Measurements from ENCODE around the gene KRTAP5-3. TPM values are rescaled to one million over a fixed set of nuclear protein-coding genes. Genes with fewer than 3 reads are reported as not detected.
"Not testable (repeated sequence)": the region's sequence is repeated elsewhere in the genome, so short reads cannot be mapped to it uniquely, and the experiment has no call there.

KRTAP5-3 gene, protein sequence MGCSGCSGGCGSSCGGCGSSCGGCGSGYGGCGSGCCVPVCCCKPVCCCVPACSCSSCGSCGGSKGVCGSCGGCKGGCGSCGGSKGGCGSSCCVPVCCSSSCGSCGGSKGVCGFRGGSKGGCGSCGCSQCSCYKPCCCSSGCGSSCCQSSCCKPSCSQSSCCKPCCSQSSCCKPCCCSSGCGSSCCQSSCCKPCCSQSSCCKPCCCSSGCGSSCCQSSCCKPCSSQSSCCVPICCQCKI
- not detected for polyA plus RNA-seq (2013, experiment 1 of 2; ENCODE audit: insufficient read length)
- polyA plus RNA-seq (2013, experiment 2 of 2; ENCODE audit: insufficient read length), result not detected

DNA sequence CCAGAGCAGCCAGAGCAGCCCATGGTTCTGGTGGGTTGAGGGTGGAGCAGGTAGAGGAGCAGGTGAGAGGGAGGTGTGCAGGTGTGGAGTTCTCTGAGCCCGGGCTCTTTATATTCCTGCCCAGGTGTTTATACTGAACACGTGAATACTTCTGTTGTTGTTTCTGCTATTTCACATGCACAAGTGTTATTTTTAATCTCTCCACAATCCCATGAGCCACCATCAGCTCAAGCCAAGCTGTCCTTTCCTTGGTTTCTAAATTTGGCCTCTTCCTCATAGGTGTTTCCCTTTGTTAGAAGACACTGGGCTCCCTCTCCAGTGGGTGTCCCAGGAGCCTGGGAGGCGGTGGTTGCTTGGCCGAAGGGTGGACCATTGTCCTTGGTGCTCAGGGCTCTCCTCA, at the start of gene KRTAP5-3:
TSS of gene KRTAP5-3 (minus strand) at position 101 of the 400 bp plus-strand sequence. CDS start at position 23, 78 bp downstream.
- no peak for DNase-seq

DNA sequence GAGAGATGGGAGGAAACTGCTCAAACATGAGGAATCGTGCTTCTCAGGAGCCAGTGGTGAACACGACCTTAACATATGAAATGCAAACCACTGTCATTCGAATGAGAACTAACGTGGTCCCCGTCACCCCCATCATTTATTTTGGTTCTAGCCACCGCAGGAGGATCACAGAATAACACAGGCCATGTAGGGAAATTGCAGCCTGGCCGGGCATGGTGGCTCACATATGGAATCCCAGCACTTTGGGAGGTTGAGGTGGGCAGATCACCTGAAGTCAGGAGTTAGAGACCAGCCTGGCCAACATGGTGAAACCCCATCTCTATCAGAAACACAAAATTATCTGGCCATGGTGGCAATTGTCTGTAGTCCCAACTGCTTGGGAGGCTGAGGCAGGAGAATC, 48.4 kb upstream of the KRTAP5-3 start:
- no peak for DNase-seq

DNA sequence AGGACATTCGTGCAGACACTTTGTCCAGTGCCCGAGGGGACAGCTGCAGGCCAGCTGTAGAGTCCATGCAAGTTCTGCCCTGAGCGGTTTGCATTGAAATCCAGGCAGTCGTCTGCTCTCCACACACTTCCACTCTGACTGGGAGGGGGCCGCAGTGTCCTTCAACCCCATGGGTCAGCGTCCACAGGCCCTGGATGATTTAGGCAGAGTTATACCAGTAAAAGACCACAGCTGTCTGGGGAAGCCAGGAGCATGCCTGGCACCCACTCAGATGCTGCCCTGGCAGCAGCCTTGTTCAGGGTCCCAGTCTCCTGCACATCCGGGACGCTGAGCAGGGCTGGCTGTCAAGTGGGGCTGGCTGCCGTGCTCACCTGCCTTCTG, 47.8 kb upstream of the KRTAP5-3 start:
- no peak for DNase-seq

DNA sequence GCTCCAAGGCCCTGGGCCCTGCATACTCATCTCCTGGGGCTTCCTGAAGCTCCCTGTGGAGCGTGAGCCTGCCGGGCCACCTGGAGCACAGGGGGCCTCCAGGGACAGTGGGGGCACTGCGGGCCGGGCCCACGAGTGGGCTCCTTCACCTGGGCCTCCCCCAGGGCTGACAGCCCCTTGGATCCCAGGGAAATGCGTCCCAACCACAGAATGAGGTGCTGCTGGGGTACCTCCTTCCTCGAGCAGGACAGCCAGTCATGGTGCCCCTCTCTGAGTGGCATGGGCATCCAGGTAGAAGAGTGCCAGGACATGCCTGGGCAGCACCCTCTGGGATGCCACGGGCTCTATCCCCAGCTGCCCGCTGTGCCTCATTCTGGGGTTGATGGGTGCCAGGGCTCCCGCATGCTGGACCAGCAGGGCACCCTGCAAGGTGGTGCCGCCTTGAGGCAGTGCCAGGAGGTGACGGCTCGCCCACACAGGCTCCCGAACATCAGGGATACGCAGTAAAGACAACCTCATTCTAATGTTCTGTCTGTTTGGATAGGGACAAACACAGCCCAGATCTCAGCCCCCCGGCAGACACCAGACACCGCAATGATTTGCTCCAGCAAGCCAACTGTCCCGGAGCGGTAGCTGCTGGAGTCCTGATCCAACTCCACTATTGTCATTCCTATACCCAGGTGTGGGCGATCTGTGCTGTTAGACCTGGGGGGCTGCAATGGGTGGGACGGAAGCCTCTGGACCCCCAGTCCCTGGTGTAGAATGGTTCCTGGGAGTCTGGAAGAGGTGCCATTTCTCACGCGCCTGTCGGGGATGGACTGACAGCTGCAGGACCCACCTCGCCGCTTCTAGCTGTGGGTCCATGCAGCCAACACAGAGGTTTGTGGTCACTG, 47.2 kb upstream of the KRTAP5-3 start:
- no peak for DNase-seq

DNA sequence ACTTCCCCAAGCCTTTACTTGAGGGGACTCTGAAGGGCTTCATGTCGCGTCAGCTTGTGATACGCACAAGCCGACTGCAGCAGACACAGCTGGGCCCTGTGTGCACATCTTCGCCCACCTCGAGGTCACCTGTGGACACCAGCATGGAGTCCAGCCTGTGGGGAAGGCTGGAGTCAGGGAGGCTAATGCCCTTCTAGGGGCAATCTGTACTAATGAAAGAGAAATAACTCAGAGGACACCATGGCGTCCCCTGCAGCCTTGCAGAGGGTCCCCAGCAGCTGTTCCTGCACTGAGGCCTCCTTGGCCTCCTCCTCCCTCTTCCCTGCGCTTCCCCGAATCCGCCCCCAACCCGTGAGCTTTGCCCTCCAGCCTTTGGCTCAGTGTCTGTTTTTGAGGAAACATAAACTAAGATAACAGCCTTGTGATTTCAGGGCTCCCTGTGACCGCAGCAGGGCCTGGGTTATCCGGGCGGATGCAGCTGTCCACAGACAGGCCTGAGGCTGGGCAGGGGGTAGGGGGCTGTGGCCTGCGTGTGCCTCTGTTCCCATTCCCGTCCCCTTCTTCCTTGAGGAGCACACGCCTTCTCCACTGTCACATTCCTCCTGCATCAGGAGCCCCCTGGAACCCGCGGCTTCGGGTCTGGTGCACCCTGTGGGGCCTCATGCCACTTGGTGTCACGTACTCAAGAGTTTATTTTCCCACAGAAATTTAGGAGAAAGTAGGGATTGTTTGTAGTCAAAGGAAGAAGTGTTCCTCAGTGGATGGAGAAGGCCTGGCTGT, 46.3 kb upstream of the KRTAP5-3 start:
- DNase-seq, result no peak

DNA sequence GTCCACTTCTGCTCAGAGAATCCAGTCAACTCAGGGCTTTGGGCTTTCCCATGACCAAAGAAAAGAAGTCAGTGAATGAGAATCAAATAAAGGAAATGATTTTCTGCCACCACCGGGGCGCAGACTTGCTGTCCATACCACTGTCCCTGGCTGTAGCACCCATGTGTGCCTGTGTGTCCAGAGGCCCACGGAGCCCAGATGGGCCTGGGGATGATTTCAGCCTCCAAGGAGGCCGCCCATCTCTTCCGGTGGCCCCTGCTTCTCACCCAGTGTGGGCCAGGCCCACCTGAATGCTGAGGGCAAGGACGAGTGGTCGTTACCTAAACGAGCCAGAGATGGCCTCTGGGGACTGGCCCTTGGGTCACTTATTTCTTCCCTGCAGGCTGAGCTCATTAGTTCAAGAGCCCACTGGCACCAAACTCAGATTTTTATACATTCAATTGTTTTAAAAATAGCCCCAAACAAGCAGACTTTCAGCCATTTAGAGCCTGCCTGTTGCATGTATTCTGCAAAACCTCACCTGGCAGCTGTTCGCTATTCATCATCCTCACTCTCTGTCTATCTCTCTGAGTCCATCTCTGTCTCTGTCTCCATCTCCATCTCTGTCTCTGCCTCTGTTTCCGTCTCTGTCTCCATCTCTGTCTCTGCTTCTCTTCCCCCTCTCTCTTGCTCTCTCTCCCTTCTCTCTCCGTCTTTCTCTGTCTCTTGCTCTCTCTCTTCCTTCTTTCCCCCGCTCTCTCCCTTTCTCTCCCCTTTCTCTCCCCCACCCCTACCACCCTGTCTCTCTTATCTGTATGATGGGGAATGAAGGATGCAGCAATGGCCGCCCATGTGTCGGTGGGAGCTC, 45.5 kb upstream of the KRTAP5-3 start:
- DNase-seq, result no peak

DNA sequence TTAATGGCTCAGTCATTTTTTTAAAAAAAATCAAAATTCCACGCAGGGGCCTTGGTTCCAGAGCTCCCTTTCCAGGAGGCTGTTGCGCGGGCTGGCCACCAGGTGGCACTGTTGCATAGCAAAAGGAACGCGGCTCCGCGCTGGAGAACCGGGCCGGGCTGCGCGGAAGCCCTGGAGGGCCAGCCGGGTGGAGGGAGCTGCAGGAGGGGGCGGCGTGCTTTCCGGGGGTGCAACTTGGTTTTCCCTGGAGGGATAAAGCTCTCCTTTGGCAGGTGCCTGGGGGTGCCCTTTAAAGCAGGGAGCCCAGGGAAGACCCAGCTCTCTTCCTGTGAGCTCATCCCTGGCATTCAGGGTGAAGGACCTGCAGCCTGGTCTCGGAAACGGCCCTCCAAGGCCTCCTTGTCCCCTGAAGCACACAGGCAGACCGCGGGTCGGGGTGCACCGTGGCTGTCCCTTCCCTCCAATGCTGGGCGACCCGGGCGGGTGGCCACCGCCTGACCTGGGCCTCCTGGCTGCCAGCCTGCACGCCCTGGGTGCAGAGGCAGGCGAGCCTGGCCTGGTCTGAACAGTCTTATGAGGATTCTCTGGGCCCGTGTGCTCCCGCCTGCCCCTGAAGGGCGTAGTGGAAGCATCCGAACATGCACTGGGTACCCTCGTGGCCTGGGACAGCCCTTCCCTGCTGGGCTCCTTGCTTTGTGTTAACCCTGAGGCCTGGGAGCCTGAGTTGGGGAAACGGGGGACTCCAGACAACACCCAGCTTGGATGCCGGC, 44.7 kb upstream of the KRTAP5-3 start:
- peak; percentile 39 for DNase-seq

DNA sequence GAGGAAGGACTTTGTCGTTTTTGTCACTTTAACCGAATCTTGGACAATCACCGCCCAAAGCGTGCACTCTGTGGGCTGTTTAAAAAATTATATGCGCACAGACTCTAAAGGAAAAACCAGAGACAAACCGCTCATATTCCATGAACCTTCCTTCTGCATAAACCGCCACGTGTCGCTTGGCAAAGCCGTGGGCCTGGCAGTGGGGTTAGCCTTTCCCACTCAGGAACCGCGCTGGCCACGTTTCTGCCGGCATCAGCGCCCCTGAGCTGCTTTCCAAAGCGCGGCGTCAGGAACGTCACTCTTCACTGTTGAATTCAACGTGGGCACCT, 44.1 kb upstream of the KRTAP5-3 start:
- DNase-seq, result no peak

DNA sequence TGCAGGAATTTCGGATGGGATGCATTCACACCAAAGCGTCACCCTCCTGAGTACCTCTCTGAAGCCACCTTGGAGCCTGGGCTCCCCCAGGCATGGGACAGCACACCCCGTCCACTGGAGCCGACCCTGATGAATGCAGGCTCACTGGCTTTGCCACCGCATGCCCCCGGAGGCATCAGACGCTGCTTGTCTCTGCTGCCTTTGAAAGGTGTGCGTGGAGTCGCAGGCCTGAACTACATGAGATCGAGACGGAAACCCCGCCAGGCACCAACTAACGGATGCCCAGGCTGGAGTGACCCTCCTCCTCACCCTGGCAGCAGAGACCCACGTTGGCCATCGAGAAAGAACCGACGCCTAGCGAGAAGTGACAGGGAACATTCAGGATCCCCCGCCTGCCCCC, 43.8 kb upstream of the KRTAP5-3 start:
- no peak for DNase-seq

DNA sequence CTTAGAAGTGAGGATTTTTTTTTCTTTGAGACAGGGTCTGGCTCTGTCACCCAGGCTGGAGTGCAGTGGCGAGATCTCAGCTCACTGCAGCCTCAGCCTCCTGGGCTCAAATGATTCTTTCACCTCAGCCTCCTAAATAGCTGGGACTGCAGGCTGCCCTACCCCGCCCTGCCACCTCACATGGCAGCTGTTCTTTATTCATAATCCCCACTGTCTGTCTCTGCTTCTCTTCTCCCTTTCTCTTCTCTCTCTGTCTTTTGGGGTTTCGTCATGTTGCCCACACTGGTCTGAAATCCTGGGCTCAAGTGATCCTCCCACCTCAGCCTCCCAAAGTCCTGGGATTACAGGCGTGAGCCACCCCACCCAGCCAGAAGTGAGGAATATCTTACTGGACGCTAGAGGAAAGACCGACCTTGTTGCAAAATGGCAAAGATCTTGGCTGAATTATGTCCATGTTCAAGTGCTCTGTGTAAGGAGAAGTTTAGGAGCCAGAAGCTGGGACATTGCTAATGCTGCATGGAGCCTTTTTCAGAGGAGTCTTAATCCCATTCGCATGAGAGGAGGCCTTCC, 43.2 kb upstream of the KRTAP5-3 start:
- no peak for DNase-seq

DNA sequence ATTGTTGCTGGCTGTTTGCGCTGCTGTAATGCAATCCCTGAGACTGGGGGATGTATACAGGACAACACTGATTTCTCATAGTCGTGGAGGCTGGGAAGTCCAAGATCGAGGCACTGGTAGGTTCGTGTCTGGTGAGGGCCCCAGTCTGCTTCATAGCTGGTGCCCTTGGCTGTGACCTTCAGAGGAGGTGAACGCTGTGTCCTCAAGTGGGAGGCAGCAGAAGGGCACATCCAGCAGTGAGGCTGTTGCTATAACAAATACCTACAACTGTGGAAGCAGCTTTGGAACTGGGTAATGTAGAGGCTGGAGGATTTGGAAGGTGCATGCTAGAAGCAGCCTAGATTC, 42.6 kb upstream of the KRTAP5-3 start:
- no peak for DNase-seq

DNA sequence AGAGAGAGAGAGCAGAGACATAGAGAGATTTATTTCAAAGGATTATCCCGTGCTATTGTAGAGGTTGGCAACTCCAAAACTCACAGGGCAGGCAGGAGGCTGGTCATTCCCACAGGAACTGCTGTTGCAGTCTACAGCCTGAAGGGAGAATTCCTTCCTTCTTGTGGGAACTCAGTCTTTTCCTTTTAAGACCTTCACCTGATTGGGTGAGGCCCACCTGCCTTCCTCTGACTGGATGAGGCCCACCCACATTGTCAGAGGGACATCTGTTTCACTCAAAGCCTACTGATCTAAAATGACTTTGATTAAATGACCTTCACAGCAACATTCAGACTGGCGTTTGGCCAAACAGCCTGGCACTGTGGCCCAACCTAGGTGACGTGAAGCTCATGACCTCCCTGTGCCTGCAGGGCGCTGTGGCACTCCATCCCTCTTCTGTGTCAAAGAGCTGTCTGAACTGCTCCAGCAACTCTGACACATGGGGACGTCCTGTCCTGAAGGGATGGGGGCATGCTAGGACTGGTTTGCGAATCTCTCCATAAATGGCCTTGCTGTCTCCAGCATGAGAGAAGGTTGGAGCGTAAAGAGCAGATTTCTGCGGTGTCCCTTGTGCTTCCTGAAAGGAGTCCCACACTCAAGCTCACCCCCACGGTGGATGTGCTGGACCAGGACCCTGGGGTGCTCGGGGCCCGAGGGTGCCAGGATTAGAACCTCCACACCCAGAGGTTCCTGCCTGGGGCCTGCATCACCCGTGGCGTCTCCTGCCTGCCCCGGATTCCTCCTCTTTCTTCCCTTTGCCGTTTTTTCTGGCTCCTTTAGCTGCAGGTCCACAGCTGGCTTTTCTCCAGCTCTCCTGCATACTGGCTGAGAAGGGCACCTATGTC, 42.0 kb upstream of the KRTAP5-3 start:
- no peak for DNase-seq

DNA sequence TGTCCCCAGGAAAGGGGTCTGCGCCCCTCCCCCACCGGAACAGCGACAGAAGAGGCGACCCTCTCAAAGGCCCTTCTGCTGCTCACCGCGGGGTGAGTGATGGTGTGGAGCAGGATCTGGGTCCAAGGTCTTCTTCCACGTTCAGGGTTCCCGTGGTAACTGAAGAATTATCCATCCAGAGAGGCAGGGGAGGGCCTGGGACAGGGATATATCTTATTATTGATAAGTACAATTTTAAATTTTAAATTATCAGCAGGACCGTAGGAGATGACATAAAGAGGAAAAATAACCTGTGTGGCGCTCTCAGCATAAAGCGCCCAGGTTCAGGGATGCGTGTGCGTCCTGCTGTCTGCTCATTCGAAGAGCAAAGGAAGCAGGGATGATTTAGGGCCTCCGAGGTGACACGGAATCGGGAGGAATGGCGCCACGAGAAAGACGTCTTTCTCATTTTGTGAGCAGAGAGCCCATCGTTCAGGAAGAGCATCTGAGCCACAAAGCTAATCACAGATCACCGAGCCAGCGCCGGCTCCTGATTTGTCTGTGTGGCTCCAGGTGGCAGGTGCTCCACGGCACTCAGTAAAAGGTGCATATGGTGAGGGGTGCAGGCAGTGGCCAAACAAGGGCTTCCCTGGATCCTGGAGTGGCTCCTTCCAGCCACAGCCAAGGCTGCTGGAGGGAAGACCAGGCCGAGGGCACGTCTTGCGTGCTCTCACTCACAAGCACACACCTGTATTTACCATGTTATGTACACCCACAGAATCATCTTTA, 40.6 kb upstream of the KRTAP5-3 start:
- no peak for DNase-seq

DNA sequence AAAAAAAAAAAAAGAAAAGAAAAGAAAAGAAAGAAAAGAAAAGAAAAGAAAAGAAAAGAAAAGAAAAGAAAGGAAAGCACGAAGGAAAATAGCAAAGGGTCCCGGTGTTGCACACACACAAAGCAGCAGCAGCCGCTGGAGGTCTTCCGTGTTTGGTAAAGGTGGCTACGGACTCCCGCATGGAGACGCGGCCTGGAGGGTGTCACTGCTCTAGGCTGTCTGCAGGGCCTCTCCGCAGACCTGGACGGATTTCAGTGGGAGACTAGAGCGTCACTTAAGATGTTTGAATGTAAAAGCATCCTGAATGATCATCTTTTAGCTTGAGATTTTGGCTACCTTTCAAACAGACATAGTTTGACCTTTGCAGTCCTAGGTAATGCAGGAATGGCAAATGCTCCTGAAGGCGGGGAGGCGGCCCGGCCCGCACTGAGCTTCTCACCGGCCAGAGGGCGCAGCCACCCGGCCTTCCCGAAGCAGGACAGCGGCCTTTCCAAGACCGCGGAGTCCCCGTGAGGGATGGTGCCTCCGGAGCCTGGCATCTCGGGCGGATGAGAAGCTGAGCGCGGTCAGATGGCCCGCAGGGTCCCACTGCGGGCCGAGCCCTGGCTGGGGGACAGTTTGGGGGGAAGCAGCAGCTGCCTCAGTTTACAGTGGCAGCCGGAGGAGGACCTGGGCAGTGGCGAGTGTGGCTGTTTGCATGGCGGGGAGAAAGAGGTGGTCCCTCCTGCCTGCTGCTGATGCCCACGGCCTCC, 39.8 kb upstream of the KRTAP5-3 start:
- DNase-seq, result no peak

DNA sequence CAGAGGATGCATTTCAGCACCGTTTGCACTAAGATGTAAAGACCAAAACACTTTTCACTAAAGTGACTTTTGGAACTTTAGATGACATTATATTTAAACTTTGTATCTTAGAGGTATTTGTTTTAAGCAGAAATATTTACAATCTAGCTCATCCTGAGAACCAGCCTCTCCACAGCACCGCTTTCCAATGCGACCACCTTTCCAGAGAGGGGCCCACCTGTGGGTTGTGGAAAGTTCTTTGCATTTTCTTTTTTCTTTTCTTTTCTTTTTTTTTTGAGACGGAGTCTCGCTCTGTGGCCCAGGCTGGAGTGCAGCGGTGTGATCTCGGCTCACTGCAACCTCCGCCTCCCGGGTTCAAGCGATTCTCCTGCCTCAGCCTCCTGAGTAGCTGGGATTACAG, 38.3 kb upstream of the KRTAP5-3 start:
- not testable (repeated sequence) for DNase-seq

DNA sequence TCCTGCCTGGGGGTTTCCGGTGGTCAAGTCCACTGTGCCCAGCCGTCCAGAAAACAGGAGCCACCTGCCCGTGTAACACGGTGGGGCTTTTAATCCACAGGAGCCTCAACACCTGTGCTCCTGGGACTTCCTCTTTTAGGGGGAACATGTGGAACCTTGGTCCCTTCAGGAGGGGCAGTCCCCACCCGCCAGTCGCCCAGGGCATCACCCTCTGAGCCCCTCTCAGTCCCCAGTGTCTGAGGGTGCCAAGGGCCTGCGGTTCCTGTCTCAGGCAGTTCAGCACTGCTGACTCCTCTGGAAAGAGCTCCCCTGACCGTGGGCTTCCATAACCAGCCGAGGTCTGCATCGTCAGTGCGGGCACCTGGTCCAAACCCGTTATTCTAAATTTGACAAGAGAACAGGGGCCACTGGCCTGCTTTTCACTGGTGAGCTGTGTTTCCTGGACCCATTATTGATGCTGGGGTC, 37.1 kb upstream of the KRTAP5-3 start:
- DNase-seq, result no peak

DNA sequence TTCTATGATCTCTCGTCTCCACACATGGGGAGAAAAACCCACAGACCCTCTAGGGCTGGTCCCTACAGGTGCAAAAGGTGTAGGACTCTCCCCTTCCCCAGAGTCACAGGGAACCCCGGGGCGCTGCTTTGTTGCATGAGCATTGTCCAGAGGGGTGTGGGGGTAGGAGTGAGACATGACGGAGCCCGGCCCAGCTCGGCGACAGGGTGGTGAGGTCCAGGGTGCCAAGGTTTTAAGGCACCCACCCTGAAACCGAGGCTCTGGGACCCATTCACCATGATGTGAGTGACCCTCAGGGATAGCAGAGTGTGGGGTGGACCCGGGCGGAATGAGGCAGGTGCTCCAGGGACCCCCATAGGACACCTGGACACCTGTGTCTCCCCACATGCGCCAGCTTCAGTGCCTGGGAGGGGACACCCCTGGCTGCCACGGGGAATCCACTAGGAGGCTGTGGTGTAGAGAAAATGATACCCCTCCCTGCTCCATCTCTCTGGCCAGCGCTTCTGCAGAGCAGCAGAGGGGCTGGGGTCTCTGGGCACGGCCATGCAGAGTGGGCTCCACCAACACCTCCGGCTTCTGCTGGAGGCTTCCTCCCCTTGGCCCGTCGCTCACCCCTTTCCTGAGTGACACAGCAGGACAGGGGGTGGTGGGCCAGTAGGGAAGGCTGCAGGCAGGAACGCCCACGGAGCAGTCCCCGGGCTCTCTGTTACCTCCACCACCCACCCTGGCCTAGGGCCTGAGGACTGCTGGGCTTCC, 36.5 kb upstream of the KRTAP5-3 start:
- DNase-seq, result no peak

Data from fibroblast of skin of abdomen (primary cell).